GM21576 (cell line): ENCODE results near the gene SSBP3.
"Not testable (repeated sequence)": the region's sequence is repeated elsewhere in the genome, so short reads cannot be mapped to it uniquely, and the experiment has no call there.

ENCODE experiments used
- ATAC-seq: cut with Tn5 transposase; IDR thresholded peaks from one replicate; pipeline ENCODE4 v1.9.1; 2021; ENCODE audit warnings: mild to moderate bottlenecking, moderate library complexity; ENCODE audit not compliant: unreplicated experiment

The SSBP3 gene

GRCh38 chr1:54253480-54253879 is 152.7 kb downstream of the SSBP3 start:
- ATAC-seq = no peak

GRCh38 chr1:54252371-54252936 is 153.7 kb downstream of the SSBP3 start:
- ATAC-seq = no peak

GRCh38 chr1:54250670-54251069 is 155.5 kb downstream of the SSBP3 start:
- no peak for ATAC-seq

- no peak for ATAC-seq
Measured at GRCh38 chr1:54249819-54250435, 156.3 kb downstream of the SSBP3 start.

- no peak for ATAC-seq
Measured at GRCh38 chr1:54248966-54249365, 157.2 kb downstream of the SSBP3 start.

- ATAC-seq = no peak
Measured at GRCh38 chr1:54247863-54248515, 158.2 kb downstream of the SSBP3 start.

- ATAC-seq = no peak
Measured at GRCh38 chr1:54246116-54246721, 160.0 kb downstream of the SSBP3 start.

- no peak for ATAC-seq
Measured at GRCh38 chr1:54245501-54245900, 160.7 kb downstream of the SSBP3 start.

GRCh38 chr1:54244655-54245054 is 161.5 kb downstream of the SSBP3 start:
- ATAC-seq = no peak

GRCh38 chr1:54243022-54243421 is 163.2 kb downstream of the SSBP3 start:
- ATAC-seq = no peak

- no peak for ATAC-seq
Measured at GRCh38 chr1:54241364-54241763, 164.8 kb downstream of the SSBP3 start.

GRCh38 chr1:54240741-54241335 is 165.4 kb downstream of the SSBP3 start:
- ATAC-seq = no peak

GRCh38 chr1:54239631-54240031 is 166.6 kb downstream of the SSBP3 start:
- ATAC-seq = no peak

- ATAC-seq = no peak
Measured at GRCh38 chr1:54239035-54239383, 167.2 kb downstream of the SSBP3 start.

GRCh38 chr1:54238353-54239034 is 167.7 kb downstream of the SSBP3 start:
- ATAC-seq = no peak

- ATAC-seq = no peak
Measured at GRCh38 chr1:54237586-54237985, 168.6 kb downstream of the SSBP3 start.

GRCh38 chr1:54234284-54234683 is 171.9 kb downstream of the SSBP3 start:
- no peak for ATAC-seq

GRCh38 chr1:54233196-54233595 is 173.0 kb downstream of the SSBP3 start:
- not testable (repeated sequence) for ATAC-seq

- no peak for ATAC-seq
Measured at GRCh38 chr1:54230507-54231339, 175.5 kb downstream of the SSBP3 start.

- ATAC-seq = no peak
Measured at GRCh38 chr1:54229281-54229891, 176.8 kb downstream of the SSBP3 start.
